ENCODE results near the gene CPZ.

DNA sequence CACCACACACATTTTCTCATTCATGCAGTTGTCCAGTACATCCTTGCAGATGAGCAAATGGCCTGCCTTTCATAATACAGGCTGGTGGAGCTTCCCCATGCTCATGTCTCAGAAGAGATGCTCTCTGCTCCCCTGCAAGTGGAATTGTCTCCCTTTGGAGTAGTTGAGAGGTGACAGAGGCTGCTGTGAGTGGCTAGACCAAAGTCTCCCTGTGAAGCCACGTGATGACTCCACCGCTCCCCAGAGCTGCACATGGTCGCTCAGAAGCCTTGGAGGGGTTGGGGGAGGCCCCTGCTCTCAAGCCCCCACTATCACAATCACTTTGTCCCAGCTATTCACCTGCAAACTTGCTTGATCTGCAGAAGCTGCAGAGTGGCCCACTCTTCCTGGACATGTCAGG, 13.8 kb upstream of the CPZ start:
- TF ChIP-seq, protein P1, sequence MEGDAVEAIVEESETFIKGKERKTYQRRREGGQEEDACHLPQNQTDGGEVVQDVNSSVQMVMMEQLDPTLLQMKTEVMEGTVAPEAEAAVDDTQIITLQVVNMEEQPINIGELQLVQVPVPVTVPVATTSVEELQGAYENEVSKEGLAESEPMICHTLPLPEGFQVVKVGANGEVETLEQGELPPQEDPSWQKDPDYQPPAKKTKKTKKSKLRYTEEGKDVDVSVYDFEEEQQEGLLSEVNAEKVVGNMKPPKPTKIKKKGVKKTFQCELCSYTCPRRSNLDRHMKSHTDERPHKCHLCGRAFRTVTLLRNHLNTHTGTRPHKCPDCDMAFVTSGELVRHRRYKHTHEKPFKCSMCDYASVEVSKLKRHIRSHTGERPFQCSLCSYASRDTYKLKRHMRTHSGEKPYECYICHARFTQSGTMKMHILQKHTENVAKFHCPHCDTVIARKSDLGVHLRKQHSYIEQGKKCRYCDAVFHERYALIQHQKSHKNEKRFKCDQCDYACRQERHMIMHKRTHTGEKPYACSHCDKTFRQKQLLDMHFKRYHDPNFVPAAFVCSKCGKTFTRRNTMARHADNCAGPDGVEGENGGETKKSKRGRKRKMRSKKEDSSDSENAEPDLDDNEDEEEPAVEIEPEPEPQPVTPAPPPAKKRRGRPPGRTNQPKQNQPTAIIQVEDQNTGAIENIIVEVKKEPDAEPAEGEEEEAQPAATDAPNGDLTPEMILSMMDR (IDR thresholded peaks at IDR 0.05; ENCODE audit: low read length): no peak
- TF ChIP-seq EZH2 (IDR thresholded peaks at IDR 0.05; ENCODE audit: borderline replicate concordance, low read length): no peak

Data from OCI-LY1 (cell line).